ENCODE results near the gene PAQR9.
"Not testable (repeated sequence)": the region's sequence is repeated elsewhere in the genome, so short reads cannot be mapped to it uniquely, and the experiment has no call there.

PAQR9 gene

DNA sequence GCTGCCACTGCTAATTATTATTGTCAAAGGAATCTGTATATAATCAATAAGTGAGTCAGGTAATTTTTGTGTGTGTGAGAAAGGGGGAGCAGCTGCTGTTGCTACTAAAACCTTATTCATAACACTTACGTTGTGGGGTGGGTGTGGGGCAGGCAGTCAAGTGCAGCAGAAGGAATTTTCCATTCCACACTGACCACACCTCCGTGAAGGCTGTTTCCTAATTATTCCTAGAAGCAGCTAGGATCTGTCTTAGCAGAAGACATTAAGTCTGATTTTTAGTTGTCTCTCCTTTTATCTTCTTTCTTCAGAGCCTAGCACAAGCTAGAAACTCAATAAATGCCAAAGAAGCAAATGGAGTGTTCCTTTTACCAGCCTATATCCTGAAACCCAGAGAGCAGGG, 33.9 kb upstream of the PAQR9 start:
- TF ChIP-seq MAX (IDR thresholded peaks at IDR 0.05; ENCODE audit: low read depth, low read length) (no peak), CTCF (IDR thresholded peaks at IDR 0.05; ENCODE audit: low read depth, low read length) (no peak), MYC (IDR thresholded peaks at IDR 0.05; ENCODE audit: low read depth, low read length) (no peak), POLR2A (IDR thresholded peaks at IDR 0.05; ENCODE audit: extremely low read depth, insufficient read length) (no peak)
- no peak for DNase-seq (ENCODE audit: low read depth)
- H3K4me3 ChIP-seq (ENCODE audit: low read depth, low read length) = no peak overlapping the region

- TF ChIP-seq MAX (IDR thresholded peaks at IDR 0.05; ENCODE audit: low read depth, low read length) = peak; percentile 95
- TF ChIP-seq MYC (IDR thresholded peaks at IDR 0.05; ENCODE audit: low read depth, low read length) = peak; percentile 66
- peak; percentile 47 for TF ChIP-seq CTCF (IDR thresholded peaks at IDR 0.05; ENCODE audit: low read depth, low read length)
- TF ChIP-seq POLR2A (IDR thresholded peaks at IDR 0.05; ENCODE audit: extremely low read depth, insufficient read length) = no peak
- H3K4me3 ChIP-seq (ENCODE audit: low read depth, low read length) = no peak overlapping the region
- peak; percentile 86 for DNase-seq (ENCODE audit: low read depth)
These were observed 30.5 kb upstream of the PAQR9 start for GRCh38 chr3:142993958-142994442.

GRCh38 chr3:142992323-142992722, 28.8 kb upstream of the PAQR9 start:
- DNase-seq (ENCODE audit: low read depth) = no peak
- TF ChIP-seq CTCF (IDR thresholded peaks at IDR 0.05; ENCODE audit: low read depth, low read length) (no peak), MYC (IDR thresholded peaks at IDR 0.05; ENCODE audit: low read depth, low read length) (no peak), POLR2A (IDR thresholded peaks at IDR 0.05; ENCODE audit: extremely low read depth, insufficient read length) (no peak)
- H3K4me3 ChIP-seq (ENCODE audit: low read depth, low read length) = no peak overlapping the region

- TF ChIP-seq POLR2A (IDR thresholded peaks at IDR 0.05; ENCODE audit: extremely low read depth, insufficient read length) (no peak), CTCF (IDR thresholded peaks at IDR 0.05; ENCODE audit: low read depth, low read length) (no peak), MYC (IDR thresholded peaks at IDR 0.05; ENCODE audit: low read depth, low read length) (no peak), MAX (IDR thresholded peaks at IDR 0.05; ENCODE audit: low read depth, low read length) (no peak)
- no peak overlapping the region for H3K4me3 ChIP-seq (ENCODE audit: low read depth, low read length)
- no peak for DNase-seq (ENCODE audit: low read depth)
These were observed 27.2 kb upstream of the PAQR9 start for GRCh38 chr3:142990721-142991120.

GRCh38 chr3:142988826-142989225, 25.4 kb upstream of the PAQR9 start:
- not testable (repeated sequence) for H3K4me3 ChIP-seq (ENCODE audit: low read depth, low read length); DNase-seq (ENCODE audit: low read depth)

DNA sequence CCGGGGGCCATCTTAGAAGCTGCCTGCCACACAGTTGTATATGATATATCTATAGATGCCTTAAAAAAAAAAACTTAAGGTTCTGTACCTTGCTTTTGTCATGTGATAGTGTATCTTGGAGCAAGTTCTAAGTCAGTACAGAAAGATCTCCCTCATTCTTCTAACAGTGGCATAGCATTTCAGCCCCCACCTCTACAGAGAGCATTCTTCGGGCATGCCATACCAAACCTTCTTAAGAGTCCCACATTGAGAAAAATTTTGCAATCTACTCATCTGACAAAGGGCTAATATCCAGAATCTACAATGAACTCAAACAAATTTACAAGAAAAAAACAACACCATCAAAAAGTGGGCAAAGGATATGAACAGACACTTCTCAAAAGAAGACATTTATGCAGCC, 24.7 kb upstream of the PAQR9 start:
- not testable (repeated sequence) for DNase-seq (ENCODE audit: low read depth); H3K4me3 ChIP-seq (ENCODE audit: low read depth, low read length)

DNA sequence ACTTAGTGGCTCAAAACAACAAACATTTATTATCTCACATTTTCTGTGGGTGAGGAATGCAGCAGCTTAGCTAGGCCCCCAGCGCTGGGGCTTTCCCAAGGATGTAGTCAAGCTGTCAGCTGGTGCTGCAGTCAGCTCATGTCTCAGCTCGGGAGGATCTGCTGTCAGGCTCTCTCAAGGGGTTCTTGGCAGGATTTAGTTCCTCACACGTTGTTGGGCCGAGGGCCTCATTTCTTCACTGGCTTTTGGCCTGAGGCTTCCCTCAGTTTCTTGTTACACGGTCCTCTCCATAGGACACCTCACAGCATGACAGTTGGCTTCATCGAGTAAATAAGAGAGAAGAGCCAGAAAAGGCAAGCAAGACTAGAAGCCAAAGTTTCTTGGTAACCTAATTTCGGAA, 24.2 kb upstream of the PAQR9 start:
- TF ChIP-seq MAX (IDR thresholded peaks at IDR 0.05; ENCODE audit: low read depth, low read length) = no peak
- no peak for TF ChIP-seq POLR2A (IDR thresholded peaks at IDR 0.05; ENCODE audit: extremely low read depth, insufficient read length)
- no peak for TF ChIP-seq MYC (IDR thresholded peaks at IDR 0.05; ENCODE audit: low read depth, low read length)
- no peak for TF ChIP-seq CTCF (IDR thresholded peaks at IDR 0.05; ENCODE audit: low read depth, low read length)
- H3K4me3 ChIP-seq (ENCODE audit: low read depth, low read length) = no peak overlapping the region
- no peak for DNase-seq (ENCODE audit: low read depth)

Measured in NB4 (cell line).